HG03378 (cell line): ENCODE results near the gene NOL9.
A peak's percentile ranks its signal among the peaks of the same experiment; 100 is the strongest.

Experiments
- ATAC-seq: cut with Tn5 transposase; IDR thresholded peaks from one replicate; pipeline ENCODE4 v1.9.1; 2021; ENCODE audit warnings: mild to moderate bottlenecking, moderate library complexity; ENCODE audit not compliant: unreplicated experiment

Gene NOL9

DNA sequence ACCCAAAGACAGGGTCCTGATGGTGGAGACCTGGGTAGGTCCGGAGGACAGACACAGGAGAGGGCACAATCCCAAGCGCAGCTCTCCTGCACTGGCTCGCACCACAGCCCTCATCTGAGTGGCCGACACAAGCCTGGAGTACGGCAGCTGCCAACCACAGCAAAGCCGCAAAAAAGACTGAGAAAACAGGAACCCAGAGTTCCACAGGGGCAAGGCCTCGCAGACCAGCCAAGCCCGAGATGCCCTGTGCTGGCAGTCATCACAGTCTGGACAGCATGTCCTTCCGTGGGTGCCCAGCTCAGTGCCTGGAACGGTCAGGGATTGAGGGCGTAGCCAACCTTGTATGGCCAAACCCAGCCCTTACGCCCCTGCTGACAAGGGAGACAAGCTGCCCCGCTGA lies 36.9 kb upstream of the NOL9 start:
- ATAC-seq = no peak

DNA sequence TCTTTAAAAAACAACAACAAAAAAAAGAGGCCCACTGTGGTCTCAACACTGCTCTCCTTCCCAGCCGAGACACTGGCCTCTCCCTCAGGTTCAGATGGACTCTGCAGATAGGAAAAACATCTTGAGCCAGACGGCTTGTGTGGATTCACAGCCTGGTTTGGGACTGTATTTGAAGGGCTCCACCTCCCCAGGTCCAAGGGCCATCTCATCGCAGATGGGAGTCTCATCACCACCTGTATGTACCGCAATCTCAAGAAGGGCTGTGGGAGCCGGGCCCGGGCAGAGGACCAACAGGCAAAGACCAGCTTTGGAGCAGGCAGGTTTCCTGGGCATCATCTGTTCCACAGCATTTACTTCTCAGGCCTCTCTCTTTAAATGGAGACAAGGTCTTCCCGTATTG lies 35.7 kb upstream of the NOL9 start:
- ATAC-seq = no peak

DNA sequence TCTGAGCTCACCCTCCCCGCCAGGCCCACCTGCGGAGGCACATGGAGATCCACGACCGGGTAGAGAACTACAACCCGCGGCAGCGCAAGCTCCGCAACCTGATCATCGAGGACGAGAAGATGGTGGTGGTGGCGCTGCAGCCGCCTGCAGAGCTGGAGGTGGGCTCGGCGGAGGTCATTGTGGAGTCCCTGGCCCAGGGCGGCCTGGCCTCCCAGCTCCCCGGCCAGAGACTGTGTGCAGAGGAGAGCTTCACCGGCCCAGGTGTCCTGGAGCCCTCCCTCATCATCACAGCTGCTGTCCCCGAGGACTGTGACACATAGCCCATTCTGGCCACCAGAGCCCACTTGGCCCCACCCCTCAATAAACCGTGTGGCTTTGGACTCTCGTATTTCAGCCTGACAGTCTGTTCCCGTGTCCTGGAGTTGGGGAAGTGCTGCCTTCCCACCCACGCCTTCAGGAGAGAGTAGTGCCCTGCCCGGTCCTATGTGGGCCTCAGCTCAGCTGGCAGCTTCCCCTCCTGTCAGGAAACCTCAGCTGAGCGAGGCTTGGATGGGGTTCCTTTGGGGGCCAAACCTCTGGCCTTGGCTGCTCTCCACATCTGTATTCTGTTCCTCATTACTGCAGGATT lies 34.7 kb upstream of the NOL9 start:
- no peak for ATAC-seq

DNA sequence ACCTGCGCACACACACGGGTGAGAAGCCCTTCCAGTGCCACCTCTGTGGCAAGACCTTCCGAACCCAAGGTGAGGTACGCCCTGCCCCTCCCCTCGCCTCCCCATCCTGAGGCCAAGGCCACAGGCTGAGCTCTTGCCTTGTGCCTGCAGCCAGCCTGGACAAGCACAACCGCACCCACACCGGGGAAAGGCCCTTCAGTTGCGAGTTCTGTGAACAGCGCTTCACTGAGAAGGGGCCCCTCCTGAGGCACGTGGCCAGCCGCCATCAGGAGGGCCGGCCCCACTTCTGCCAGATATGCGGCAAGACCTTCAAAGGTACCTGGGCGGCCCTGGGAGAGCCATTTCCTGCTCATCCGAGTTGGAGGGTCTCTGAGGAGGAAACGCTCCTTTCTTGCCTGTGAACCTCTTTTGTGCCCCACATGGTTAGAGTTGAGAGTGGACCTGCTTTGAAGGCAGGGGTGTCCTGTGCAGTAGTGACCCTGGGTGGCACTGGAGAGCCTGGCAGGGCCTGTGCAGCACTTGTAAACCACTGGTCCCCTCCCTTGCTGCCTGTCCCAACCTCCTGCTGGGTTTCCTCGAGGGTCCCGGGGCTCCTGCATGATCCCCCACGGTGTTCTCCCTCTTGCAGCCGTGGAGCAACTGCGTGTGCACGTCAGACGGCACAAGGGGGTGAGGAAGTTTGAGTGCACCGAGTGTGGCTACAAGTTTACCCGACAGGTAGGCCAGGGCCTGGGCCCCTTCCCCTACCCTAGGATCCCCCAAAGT lies 34.0 kb upstream of the NOL9 start:
- no peak for ATAC-seq

DNA sequence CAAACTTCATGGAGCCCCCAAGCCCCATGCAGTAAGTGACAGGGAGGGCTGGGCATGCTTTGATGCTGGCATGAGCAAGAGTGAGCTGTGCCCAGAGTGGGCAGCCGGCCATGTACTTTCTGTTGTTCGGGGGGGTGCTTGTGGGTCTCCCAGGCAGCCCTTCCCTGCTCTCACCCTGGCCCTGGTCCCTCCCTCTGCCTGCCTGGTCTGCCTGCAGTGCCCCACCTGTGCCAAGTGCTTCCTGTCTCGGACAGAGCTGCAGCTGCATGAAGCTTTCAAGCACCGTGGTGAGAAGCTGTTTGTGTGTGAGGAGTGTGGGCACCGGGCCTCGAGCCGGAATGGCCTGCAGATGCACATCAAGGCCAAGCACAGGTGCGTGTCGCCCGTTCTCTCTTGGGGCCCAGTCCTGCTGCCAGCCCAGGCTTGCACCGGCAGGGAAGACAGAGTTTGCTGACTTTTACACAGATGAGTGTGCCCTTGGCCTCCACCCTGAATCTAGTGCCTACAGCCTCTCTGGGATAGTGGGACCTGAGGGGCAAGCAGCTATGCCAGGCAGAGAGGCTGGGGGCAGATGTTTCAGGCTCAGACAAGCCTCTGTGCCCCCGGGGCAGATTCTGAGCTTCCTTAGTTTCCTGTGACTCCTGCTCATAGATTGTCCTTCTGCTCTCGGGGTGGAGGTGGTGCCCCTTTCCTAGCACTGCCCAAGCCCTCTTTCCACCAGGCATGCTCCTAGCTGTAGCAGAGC lies 33.1 kb upstream of the NOL9 start:
- no peak for ATAC-seq

DNA sequence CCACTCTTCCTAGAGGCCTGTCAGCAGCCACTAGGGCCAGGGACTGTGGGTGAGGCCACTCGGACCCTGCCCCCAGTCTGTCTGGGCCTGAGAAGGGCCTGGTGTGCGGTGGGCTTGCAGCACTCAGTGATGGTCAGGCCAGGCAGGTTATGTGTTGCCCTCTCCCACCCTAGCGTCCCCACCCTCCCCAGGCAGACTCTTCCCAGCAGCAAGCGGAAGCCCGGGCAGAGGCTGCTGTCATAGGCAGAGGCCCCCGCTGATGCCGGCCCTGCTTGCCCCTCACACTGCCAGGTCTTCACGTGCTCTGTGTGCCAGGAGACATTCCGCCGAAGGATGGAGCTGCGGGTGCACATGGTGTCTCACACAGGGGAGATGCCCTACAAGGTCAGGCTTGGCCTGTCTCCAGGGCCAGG lies 32.1 kb upstream of the NOL9 start:
- ATAC-seq = no peak

DNA sequence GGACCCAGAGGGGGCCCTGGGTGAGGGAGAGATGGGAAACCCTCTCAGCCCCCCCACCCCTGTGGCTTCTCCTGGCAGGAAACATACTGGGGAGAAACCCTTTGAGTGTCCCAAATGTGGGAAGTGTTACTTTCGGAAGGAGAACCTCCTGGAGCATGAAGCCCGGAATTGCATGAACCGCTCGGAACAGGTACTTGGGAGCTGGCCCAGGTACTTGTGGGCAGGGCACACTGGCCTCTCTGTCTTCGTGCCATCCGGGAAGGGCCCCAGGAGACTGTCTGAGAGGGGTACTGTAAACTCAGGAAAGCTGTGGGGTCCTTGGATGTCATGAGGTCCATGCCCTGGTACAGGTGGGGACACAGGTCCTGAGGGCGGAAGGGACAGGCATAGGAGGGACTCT lies 31.5 kb upstream of the NOL9 start:
- ATAC-seq = no peak

DNA sequence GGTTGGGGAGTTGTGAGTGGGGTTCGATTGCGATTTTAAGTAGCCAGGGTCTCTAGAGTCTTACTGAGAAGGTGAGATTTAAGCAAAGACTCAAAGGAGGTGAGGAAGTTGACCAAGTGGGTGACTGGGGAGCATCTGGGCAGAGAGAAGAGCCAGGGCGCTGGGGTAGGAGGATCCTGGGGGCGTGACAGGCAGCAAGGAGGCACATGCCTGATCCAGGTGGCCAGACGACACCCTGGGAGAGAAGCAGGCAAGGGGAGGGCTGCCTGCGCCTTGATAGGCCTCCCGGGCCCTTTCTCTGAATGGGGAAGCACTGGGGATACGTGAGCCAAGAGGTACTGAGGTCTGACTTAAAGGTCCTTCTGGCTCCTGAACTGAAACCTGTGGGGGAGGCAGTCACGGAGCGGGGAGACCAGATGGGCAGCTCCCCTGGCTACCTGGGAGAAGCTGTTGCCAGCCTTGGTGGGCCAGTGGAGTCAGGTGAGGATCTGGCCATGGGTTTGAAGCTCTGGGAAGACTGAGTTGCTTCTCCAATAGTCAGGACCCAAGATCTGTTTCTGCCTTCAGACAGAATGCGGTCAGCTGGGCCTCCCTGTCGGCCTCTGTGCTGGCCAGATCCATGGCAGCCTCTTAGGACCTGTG lies 30.9 kb upstream of the NOL9 start:
- no peak for ATAC-seq

DNA sequence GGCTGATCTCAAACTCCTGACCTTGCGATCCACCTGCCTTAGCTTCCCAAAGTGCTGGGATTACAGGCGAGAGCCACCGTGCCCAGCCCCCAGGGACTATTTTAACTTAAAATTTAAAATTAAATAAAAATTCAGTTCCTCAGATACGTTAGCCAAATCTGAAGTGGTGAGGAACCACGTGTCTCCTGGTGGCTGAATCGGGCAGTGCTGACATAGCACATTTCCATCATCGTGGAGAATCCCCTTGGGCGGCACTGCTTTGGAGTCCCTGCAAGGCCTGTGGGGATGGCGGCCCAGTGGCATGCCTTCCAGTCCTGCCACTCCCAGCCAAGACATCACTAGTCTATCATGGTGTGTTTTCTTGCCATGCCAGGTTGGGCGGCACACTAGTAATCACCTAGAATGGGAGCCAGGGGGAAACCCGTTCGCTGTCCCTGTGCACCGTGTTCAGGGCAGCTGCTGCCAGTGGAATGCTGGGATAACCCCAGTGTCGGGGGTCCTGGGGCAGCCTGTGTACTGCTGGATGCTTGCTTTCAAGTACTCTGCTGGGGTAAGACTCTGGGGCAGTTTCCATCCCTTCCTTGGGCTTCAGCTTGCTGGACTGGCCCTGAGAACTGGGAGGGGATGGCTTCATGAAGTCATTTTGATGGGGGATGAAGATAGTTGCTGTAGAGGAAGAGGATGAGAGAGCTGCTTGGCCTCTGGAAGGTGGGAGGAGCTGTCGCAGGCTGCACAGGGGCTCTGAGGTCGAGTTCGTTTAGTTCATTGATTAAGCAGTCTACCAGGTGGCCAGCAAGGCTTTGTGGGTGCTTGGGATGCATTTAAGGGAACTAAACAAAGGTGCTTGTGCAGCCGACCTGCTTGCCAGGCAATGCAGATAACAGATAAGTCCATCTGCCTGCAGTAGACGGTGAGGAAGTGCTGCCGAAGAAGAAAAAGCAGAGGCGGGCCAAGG lies 30.1 kb upstream of the NOL9 start:
- no peak for ATAC-seq

DNA sequence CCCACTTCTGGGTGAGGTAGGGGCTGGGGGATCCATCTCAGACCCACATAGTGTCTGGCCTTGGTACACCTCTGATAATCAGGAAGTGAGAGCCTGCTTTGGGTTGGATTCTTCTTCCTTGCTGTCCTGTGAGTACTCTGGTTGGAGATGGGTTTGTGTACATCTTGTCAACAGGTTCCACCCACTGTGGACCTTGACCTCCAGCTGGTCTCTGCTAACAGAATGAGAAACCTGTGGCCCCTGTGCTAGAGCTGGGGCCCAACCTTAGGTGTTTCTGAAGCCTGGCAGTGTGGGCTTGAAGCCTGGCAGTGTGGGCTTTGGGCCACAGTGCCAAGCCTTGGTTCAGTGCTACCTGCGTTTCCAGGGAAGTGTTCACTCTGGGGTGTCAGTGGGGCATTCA lies 28.1 kb upstream of the NOL9 start:
- no peak for ATAC-seq

DNA sequence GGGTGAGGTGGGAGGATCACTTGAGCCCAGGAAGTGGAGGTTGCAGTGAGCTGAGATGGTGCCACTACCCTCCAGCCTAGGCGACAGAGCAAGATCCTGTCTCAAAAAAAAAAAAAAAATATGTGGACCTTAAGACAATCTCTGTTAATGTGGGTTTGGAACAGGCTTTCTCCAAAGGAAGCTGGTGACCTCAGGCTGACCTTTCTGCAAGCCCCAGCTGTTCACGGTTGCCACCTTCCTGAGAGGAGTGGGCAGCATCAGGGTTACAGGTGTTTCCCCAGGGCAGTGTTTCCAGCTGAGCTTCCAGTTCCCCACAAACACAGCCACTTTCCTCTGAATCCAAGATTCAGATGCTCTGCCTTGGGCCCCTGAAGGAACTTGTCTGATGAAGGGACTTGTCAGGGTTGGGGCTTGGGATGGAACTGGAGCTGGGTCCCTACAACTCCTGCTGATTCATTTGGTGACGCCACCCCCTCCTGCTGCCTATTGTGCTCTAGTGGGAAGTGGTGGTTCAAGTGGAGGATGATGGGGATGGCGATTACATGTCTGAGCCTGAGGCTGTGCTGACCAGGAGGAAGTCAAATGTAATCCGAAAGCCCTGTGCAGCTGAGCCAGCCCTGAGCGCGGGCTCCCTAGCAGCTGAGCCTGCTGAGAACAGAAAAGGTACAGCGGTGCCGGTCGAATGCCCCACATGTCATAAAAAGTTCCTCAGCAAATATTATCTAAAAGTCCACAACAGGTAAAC lies 27.4 kb upstream of the NOL9 start:
- no peak for ATAC-seq

DNA sequence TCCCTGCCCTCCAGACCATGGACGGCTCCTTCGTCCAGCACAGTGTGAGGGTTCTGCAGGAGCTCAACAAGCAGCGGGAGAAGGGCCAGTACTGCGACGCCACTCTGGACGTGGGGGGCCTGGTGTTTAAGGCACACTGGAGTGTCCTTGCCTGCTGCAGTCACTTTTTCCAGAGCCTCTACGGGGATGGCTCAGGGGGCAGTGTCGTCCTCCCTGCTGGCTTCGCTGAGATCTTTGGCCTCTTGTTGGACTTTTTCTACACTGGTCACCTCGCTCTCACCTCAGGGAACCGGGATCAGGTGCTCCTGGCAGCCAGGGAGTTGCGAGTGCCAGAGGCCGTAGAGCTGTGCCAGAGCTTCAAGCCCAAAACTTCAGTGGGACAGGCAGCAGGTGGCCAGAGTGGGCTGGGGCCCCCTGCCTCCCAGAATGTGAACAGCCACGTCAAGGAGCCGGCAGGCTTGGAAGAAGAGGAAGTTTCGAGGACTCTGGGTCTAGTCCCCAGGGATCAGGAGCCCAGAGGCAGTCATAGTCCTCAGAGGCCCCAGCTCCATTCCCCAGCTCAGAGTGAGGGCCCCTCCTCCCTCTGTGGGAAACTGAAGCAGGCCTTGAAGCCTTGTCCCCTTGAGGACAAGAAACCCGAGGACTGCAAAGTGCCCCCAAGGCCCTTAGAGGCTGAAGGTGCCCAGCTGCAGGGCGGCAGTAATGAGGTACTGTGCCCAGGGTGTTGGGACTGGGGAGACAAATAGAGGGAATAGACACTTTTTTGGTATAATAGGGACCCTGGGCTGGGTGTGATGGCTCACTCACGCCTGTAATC lies 26.5 kb upstream of the NOL9 start:
- ATAC-seq = no peak

DNA sequence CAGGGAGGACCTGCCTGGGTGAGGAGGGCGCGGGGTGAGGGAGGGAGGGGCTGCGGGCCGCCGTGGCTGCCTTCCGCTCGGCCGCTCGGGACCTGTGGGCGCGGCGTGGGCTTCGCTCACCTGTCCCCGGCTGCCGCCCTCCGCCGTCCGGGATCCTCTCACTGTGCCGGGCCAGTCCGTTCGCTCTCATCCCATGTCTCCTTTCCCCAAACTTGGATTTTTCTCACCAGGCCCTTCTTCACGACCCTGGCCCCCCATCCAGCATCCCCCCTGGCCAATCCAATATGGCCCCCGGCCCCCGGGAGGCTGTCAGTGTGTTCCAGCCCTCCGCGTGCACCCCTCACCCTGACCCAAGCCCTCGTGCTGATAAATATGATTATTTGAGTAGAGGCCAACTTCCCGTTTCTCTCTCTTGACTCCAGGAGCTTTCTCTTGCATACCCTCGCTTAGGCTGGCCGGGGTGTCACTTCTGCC lies 25.8 kb upstream of the NOL9 start:
- no peak for ATAC-seq

DNA sequence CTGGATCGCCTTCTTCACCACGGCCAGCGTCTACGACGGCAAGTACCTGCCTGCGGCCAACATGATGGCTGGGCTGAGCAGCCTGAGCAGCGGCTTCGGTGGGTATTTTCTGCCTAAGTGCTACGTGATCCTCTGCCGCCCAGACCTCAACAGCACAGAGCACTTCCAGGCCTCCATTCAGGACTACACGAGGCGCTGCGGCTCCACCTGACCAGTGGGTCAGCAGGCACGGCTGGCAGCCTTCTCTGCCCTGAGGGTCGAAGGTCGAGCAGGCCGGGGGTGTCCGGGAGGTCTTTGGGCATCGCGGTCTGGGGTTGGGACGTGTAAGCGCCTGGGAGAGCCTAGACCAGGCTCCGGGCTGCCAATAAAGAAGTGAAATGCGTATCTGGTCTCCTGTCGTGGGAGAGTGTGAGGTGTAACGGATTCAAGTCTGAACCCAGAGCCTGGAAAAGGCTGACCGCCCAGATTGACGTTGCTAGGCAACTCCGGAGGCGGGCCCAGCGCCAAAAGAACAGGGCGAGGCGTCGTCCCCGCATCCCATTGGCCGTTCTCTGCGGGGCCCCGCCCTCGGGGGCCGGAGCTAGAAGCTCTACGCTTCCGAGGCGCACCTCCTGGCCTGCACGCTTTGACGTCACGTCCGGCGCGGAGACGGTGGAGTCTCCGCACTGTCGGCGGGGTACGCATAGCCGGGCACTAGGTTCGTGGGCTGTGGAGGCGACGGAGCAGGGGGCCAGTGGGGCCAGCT lies 25.2 kb upstream of the NOL9 start, which contains the start of gene ZBTB48:
Gene ZBTB48 (plus strand): TSS at position 621 of the 745 bp plus-strand sequence. CDS start 616 bp downstream, outside the sequence.
- peak; percentile 89 for ATAC-seq

DNA sequence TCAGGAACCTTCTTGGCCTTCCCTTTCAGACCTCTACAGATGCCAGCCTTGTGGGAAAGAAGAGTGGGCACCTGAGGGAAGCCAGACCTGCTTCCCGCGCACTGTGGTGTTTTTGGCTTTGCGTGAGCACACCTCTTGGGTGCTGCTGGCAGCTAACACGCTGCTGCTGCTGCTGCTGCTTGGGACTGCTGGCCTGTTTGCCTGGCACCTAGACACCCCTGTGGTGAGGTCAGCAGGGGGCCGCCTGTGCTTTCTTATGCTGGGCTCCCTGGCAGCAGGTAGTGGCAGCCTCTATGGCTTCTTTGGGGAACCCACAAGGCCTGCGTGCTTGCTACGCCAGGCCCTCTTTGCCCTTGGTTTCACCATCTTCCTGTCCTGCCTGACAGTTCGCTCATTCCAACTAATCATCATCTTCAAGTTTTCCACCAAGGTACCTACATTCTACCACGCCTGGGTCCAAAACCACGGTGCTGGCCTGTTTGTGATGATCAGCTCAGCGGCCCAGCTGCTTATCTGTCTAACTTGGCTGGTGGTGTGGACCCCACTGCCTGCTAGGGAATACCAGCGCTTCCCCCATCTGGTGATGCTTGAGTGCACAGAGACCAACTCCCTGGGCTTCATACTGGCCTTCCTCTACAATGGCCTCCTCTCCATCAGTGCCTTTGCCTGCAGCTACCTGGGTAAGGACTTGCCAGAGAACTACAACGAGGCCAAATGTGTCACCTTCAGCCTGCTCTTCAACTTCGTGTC lies 24.5 kb upstream of the NOL9 start:
- no peak for ATAC-seq

DNA sequence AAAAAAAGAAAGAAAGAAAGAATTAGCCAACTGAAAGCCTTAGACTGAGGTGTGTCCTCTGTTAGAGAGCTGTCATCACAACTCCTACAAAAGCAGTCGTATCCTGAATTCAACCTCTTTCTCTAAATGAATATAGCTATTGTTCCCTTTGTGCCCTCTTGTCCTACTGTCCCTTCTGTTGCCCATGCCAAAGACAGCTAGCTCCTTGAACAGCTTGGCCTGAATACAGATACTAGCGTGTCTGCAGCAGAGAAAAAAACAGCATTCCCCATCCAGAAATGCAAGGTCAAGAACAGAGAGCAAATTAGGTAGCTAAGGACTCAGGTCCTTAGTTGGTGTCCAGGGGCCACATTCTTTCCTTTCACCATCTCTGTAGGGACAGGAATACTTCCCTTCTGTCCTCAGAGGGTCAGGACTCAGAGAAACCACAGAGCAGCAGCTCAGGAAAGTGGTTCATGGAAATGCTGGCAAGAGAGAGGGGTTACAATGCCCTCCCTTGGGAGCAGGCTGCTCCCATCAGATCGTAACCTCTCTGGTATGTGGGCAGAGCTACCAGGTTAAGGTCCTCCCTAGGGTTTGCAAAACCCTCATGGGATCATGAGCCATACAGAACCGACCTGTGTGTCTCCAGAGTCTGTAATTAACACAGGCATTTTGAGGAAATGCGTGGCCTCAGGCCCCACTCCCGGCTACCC lies 23.7 kb upstream of the NOL9 start:
- ATAC-seq = no peak

DNA sequence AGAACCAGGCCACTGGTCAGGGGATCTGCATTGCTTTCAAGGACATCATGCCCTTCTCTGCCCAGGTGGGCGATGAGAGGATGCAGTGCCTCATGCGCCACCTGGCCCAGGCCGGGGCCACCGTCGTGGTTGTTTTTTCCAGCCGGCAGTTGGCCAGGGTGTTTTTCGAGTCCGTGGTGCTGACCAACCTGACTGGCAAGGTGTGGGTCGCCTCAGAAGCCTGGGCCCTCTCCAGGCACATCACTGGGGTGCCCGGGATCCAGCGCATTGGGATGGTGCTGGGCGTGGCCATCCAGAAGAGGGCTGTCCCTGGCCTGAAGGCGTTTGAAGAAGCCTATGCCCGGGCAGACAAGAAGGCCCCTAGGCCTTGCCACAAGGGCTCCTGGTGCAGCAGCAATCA lies 20.5 kb upstream of the NOL9 start:
- ATAC-seq = no peak
